ENCODE measurements around the gene FBP2. TPM values are rescaled to one million over a fixed set of nuclear protein-coding genes. Genes with fewer than 3 reads are reported as not detected.

Gene FBP2
- total and polyA plus RNA-seq, 10 of the 15 experiments (the other 5 are each of a cell fraction or from before 2014, with no cell fraction given): 0.07 to 1.1 (median 0.12) TPM; not detected in 6

DNA sequence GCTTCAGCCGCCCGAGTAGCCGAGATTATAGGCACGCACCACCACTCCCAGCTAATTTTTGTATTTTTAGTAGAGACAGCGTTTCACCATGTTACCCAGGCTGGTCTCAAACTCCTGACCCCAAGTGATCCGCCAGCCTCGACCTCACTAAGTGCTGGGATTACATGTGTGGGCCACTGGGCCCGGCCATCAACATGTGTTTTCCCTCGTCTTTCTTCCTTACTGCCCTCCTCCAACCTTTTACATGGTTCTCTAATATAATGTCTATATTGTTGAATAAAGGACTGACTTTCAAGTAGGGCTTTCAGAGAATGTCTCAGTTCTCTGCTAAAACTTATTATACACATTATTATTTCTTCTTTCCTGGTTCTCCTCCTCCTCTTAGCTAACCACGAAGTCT, 60.0 kb downstream of the FBP2 start:
- ATAC-seq (no peak), DNase-seq (ENCODE audit: low read depth, low spot score) (no peak), FAIRE-seq (no peak)
- ChIA-PET POLR2A (no interaction called here), RAD21 (ENCODE audit: unreplicated experiment) (no interaction called here), CTCF (no interaction called here), SMC1A (ENCODE audit: uncharacterized antibody, unreplicated experiment) (no interaction called here)
- BruUV-seq (replicated peaks): no TSS peak
- H3K4me3 ChIP-seq: no peak overlapping the region
- no peaks in the 10 kb centered on the region for H3K79me2 ChIP-seq (ENCODE audit: control insufficient read depth, insufficient read depth, low read length)
- H3K9me3 ChIP-seq (replicated peaks; ENCODE audit: control insufficient read depth, insufficient read depth, low read length): no peaks in the 10 kb centered on the region
- no peak overlapping the region for H3K27ac ChIP-seq (ENCODE audit: control insufficient read depth, insufficient read depth)
- no peak overlapping the region for H2AFZ ChIP-seq (ENCODE audit: control insufficient read depth, low read depth, low read length)
- intact Hi-C loops (cut with micrococcal nuclease; ENCODE audit: unreplicated experiment) (no loop called here), in situ Hi-C loops (cut with MboI) (no loop called here)
- H3K4me1 ChIP-seq (ENCODE audit: control insufficient read depth, insufficient read depth, low read length): no peaks in the 10 kb centered on the region
- no peaks in the 10 kb centered on the region for H4K20me1 ChIP-seq (ENCODE audit: control insufficient read depth, insufficient read depth)
- H3K4me2 ChIP-seq (ENCODE audit: control insufficient read depth, insufficient read depth): no peak overlapping the region
- WGBS (ENCODE audit: insufficient coverage, insufficient replicate concordance, low lambda C conversion rate, missing lambda C conversion rate): 41% methylated on average over 10 of the region's 10 CpGs
- peaks cover 0 to 1% of the 10 kb centered on the region in 2 experiments; a peak in 1 of 4 replicates for H3K27me3 ChIP-seq (replicated peaks in 1 of 2; ENCODE audit: control insufficient read depth in 2 of 2, insufficient read depth in 2 of 2, low read length in 1 of 2)
- H3K36me3 ChIP-seq (ENCODE audit: control insufficient read depth in 2 of 2, insufficient read depth in 2 of 2, low read length in 1 of 2): no peaks in the 10 kb centered on the region
- no peak overlapping the region for H3K9ac ChIP-seq (ENCODE audit: control insufficient read depth, insufficient read depth, low read length)
- TF ChIP-seq NFYA (IDR thresholded peaks at IDR 0.05; ENCODE audit: borderline replicate concordance, low read depth, low read length) (no peak), TCF12 (IDR thresholded peaks at IDR 0.05; ENCODE audit: low read depth, low read length) (no peak), MXI1 (IDR thresholded peaks at IDR 0.05; ENCODE audit: low read depth, low read length) (no peak), HDAC6 (IDR thresholded peaks at IDR 0.05; ENCODE audit: unreplicated experiment) (no peak), NR2C1 (IDR thresholded peaks at IDR 0.05) (no peak), RCOR1 (conservative IDR thresholded peaks at IDR 0.05; ENCODE audit: low read depth, low read length) (no peak)
- TF ChIP-seq, protein P1, sequence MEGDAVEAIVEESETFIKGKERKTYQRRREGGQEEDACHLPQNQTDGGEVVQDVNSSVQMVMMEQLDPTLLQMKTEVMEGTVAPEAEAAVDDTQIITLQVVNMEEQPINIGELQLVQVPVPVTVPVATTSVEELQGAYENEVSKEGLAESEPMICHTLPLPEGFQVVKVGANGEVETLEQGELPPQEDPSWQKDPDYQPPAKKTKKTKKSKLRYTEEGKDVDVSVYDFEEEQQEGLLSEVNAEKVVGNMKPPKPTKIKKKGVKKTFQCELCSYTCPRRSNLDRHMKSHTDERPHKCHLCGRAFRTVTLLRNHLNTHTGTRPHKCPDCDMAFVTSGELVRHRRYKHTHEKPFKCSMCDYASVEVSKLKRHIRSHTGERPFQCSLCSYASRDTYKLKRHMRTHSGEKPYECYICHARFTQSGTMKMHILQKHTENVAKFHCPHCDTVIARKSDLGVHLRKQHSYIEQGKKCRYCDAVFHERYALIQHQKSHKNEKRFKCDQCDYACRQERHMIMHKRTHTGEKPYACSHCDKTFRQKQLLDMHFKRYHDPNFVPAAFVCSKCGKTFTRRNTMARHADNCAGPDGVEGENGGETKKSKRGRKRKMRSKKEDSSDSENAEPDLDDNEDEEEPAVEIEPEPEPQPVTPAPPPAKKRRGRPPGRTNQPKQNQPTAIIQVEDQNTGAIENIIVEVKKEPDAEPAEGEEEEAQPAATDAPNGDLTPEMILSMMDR (IDR thresholded peaks at IDR 0.05 in 2 of 3, conservative IDR thresholded peaks at IDR 0.05 in 1 of 3; ENCODE audit: control insufficient read depth in 2 of 3, extremely low read depth in 1 of 3, insufficient read depth in 1 of 3, low read depth in 3 of 3, low read length in 3 of 3): no peak
- TF ChIP-seq, protein P2, sequence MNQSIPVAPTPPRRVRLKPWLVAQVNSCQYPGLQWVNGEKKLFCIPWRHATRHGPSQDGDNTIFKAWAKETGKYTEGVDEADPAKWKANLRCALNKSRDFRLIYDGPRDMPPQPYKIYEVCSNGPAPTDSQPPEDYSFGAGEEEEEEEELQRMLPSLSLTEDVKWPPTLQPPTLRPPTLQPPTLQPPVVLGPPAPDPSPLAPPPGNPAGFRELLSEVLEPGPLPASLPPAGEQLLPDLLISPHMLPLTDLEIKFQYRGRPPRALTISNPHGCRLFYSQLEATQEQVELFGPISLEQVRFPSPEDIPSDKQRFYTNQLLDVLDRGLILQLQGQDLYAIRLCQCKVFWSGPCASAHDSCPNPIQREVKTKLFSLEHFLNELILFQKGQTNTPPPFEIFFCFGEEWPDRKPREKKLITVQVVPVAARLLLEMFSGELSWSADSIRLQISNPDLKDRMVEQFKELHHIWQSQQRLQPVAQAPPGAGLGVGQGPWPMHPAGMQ (IDR thresholded peaks at IDR 0.05; ENCODE audit: borderline replicate concordance): no peak
- TF ChIP-seq, protein P3, sequence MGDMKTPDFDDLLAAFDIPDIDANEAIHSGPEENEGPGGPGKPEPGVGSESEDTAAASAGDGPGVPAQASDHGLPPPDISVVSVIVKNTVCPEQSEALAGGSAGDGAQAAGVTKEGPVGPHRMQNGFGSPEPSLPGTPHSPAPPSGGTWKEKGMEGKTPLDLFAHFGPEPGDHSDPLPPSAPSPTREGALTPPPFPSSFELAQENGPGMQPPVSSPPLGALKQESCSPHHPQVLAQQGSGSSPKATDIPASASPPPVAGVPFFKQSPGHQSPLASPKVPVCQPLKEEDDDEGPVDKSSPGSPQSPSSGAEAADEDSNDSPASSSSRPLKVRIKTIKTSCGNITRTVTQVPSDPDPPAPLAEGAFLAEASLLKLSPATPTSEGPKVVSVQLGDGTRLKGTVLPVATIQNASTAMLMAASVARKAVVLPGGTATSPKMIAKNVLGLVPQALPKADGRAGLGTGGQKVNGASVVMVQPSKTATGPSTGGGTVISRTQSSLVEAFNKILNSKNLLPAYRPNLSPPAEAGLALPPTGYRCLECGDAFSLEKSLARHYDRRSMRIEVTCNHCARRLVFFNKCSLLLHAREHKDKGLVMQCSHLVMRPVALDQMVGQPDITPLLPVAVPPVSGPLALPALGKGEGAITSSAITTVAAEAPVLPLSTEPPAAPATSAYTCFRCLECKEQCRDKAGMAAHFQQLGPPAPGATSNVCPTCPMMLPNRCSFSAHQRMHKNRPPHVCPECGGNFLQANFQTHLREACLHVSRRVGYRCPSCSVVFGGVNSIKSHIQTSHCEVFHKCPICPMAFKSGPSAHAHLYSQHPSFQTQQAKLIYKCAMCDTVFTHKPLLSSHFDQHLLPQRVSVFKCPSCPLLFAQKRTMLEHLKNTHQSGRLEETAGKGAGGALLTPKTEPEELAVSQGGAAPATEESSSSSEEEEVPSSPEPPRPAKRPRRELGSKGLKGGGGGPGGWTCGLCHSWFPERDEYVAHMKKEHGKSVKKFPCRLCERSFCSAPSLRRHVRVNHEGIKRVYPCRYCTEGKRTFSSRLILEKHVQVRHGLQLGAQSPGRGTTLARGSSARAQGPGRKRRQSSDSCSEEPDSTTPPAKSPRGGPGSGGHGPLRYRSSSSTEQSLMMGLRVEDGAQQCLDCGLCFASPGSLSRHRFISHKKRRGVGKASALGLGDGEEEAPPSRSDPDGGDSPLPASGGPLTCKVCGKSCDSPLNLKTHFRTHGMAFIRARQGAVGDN (IDR thresholded peaks at IDR 0.05): no peak
- TF ChIP-seq, protein P4, sequence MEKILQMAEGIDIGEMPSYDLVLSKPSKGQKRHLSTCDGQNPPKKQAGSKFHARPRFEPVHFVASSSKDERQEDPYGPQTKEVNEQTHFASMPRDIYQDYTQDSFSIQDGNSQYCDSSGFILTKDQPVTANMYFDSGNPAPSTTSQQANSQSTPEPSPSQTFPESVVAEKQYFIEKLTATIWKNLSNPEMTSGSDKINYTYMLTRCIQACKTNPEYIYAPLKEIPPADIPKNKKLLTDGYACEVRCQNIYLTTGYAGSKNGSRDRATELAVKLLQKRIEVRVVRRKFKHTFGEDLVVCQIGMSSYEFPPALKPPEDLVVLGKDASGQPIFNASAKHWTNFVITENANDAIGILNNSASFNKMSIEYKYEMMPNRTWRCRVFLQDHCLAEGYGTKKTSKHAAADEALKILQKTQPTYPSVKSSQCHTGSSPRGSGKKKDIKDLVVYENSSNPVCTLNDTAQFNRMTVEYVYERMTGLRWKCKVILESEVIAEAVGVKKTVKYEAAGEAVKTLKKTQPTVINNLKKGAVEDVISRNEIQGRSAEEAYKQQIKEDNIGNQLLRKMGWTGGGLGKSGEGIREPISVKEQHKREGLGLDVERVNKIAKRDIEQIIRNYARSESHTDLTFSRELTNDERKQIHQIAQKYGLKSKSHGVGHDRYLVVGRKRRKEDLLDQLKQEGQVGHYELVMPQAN (conservative IDR thresholded peaks at IDR 0.05): no peak
- TF ChIP-seq, protein P5, sequence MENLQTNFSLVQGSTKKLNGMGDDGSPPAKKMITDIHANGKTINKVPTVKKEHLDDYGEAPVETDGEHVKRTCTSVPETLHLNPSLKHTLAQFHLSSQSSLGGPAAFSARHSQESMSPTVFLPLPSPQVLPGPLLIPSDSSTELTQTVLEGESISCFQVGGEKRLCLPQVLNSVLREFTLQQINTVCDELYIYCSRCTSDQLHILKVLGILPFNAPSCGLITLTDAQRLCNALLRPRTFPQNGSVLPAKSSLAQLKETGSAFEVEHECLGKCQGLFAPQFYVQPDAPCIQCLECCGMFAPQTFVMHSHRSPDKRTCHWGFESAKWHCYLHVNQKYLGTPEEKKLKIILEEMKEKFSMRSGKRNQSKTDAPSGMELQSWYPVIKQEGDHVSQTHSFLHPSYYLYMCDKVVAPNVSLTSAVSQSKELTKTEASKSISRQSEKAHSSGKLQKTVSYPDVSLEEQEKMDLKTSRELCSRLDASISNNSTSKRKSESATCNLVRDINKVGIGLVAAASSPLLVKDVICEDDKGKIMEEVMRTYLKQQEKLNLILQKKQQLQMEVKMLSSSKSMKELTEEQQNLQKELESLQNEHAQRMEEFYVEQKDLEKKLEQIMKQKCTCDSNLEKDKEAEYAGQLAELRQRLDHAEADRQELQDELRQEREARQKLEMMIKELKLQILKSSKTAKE (IDR thresholded peaks at IDR 0.05; ENCODE audit: low read depth, poor library complexity, severe bottlenecking): no peak
